C4-2B (cell line): ENCODE data around the gene CHD9NB.

Source experiments
- H3K27ac ChIP-seq: fragments of 450-650 bp; 2 replicates; pipeline ENCODE4 v1.5.1; 2017
- ZFX ChIP-seq: fragments of 450-650 bp; IDR thresholded peaks from 2 replicates; pipeline ENCODE4 v1.6.1; 2017
- TF ChIP-seq, protein P1 (sequence below): fragments of 450-650 bp; conservative IDR thresholded peaks from 2 replicates; pipeline ENCODE4 v1.5.1; 2017; ENCODE audit warnings: mild to moderate bottlenecking

The CHD9NB gene

DNA sequence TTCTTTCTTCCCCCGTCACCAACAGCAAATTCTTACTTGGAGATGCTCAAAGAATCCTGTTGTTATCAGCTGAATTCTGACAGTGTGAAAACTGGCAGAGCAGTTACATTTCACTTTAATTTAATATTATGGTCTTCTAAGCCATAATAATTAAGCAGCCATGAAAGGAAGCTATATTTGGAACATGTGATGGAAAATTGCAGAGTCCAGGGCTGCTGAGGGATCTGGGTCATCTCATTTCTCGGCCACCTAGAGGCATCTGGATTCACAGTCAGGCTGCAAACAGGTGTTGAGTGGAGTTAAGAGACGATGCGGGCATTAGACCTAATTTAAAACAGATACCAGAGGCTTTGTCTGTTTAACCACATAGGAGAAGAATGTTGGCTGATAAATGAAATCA, 38.4 kb downstream of the CHD9NB start:
- H3K27ac ChIP-seq = no peak overlapping the region
- TF ChIP-seq, protein P1, sequence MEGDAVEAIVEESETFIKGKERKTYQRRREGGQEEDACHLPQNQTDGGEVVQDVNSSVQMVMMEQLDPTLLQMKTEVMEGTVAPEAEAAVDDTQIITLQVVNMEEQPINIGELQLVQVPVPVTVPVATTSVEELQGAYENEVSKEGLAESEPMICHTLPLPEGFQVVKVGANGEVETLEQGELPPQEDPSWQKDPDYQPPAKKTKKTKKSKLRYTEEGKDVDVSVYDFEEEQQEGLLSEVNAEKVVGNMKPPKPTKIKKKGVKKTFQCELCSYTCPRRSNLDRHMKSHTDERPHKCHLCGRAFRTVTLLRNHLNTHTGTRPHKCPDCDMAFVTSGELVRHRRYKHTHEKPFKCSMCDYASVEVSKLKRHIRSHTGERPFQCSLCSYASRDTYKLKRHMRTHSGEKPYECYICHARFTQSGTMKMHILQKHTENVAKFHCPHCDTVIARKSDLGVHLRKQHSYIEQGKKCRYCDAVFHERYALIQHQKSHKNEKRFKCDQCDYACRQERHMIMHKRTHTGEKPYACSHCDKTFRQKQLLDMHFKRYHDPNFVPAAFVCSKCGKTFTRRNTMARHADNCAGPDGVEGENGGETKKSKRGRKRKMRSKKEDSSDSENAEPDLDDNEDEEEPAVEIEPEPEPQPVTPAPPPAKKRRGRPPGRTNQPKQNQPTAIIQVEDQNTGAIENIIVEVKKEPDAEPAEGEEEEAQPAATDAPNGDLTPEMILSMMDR = no peak
- TF ChIP-seq ZFX = no peak

DNA sequence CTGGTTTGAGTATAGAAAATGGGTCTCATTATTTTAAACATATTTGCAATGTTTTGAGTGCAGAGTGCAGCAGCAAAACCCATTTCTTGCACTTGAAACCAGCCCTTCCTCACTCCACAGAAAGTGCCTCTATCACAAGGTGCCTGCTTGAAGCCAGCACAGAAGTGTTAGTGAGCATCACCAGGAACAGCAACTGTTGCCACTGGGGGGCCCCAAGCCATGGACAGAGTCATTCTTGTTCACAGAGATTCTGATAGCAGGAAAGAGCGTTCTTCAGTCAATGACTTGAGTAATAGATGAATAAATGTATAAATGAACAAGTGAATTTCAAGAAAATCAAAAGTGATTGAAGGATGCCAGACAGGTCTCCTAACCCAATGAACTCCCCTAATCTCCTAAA, 45.6 kb downstream of the CHD9NB start:
- H3K27ac ChIP-seq = no peak overlapping the region
- no peak for TF ChIP-seq ZFX
- TF ChIP-seq, protein P1 = 0 out of 2 replicates have a peak, but pooled peaks have one; percentile 6

DNA sequence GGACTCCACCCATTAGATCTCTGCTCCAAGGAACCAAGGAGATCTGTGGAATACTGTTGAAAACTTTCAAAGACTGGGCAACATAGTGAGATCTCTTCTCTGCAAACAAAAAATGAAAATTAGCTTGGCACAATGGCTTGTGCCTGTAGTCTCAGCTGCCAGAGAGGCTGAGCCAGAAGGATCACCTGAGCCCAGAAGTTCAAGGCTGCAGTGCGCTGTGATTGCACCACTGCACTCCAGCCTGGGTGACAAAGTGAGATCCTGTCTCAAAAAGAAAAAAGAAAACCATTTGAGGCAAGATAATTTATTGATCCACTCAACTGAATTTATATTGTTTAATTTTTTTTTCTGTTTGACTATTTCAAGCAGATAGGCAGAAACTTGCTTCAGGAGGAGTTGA, 54.8 kb downstream of the CHD9NB start:
- no peak overlapping the region for H3K27ac ChIP-seq
- TF ChIP-seq, protein P1 = no peak
- no peak for TF ChIP-seq ZFX

DNA sequence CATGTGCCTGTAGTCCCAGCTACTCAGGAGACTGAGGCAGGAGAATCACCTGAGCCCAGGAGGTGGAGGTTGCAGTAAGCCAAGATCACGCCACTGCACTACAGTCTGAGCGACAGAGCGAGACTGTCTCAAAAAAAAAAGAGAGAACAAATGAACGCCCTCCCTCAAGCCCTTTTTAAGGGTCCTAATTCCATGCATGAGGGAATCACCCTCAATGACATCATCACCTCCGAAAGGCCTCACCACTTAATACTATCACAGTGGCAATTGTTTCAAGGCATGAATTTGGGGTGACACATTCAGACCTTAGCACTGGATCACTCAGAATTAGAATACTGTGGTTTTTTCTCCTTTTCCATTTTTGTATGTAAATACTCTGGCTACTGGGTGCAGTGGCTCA, 57.8 kb downstream of the CHD9NB start:
- no peak for TF ChIP-seq ZFX
- TF ChIP-seq, protein P1 = no peak
- no peak overlapping the region for H3K27ac ChIP-seq

DNA sequence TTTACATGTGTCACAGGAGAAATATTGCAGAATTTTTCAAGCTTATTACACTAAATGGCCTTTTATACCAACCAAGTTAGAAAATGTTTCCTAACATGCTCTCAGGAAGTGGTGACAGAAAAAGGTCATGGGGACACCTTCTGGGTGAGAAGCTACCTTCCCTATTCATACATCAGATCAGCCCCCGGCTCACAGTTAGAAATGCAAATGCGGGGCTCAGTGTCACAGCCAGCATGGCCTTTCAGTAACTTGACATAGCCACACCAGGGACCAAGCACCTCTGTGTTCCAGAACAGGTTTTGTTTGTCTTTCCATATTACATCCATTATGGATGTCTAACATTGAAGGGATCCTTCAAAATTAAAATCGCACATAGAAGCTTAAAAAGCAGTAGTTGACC, 59.5 kb downstream of the CHD9NB start:
- H3K27ac ChIP-seq = no peak overlapping the region
- TF ChIP-seq, protein P1 = no peak

DNA sequence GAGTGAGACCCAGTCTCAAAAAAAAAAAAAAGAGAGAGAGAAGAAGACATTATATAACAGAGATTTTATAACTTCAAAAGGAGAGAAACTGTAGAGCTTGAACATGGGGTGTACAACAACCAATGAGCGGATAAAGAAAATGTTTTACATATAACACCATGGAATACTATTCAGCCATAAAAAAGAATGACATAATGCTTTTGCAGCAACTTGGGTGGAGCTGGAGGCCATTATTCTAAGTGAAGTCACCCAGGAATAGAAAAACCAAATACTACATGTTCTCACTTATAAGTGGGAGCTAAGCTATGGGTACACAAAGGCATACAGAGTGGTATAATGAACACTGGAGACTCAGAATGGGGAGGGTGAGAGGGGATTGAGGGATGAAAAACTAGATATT, 61.1 kb downstream of the CHD9NB start:
- H3K27ac ChIP-seq = no peak overlapping the region
- TF ChIP-seq, protein P1 = no peak
- TF ChIP-seq ZFX = no peak
